Liver (tissue), 3 donors: ENCODE measurements around the gene ACSS1.

Source experiments
- EGR1 ChIP-seq, 2 donors: IDR thresholded peaks; 2 replicates each; pipeline ENCODE4 v1.6.1; 2016 to 2018; ENCODE audit warnings: antibody characterized with exemption in 2 of 2, low read depth in 2 of 2
- FOXA1 ChIP-seq: IDR thresholded peaks from 2 replicates; pipeline ENCODE4 v1.6.1; 2016; ENCODE audit warnings: antibody characterized with exemption
- JUND ChIP-seq, 2 donors: IDR thresholded peaks; 2 replicates each; pipeline ENCODE4 v1.6.1; 2016; ENCODE audit warnings: antibody characterized with exemption in 2 of 2
- RAD21 ChIP-seq, 2 donors: IDR thresholded peaks; 2 replicates each; pipeline ENCODE4 v1.6.1; 2016; ENCODE audit warnings: antibody characterized with exemption in 2 of 2, mild to moderate bottlenecking in 2 of 2
- RXRA ChIP-seq, 2 donors: IDR thresholded peaks; 2 replicates each; pipeline ENCODE4 v1.6.1; 2017 to 2018; ENCODE audit warnings: antibody characterized with exemption in 2 of 2, mild to moderate bottlenecking in 1 of 2
- SP1 ChIP-seq: IDR thresholded peaks from 2 replicates; pipeline ENCODE4 v1.6.1; 2018; ENCODE audit warnings: antibody characterized with exemption, mild to moderate bottlenecking
- TF ChIP-seq, protein P1 (sequence below): fragments of 150-350 bp; IDR thresholded peaks from 2 replicates; pipeline ENCODE4 v1.5.1; 2017; ENCODE audit warnings: improper control_type of control experiment, low read depth, low read length; ENCODE audit not compliant: missing input control
- TF ChIP-seq, protein P2 (sequence below): IDR thresholded peaks from 2 replicates; pipeline ENCODE4 v1.6.1; 2016; ENCODE audit warnings: antibody characterized with exemption, mild to moderate bottlenecking
- TF ChIP-seq, protein P3 (sequence below): IDR thresholded peaks from 2 replicates; pipeline ENCODE4 v1.6.1; 2016; ENCODE audit warnings: antibody characterized with exemption
- donor health status: healthy.
- donor health status: healthy.

DNA sequence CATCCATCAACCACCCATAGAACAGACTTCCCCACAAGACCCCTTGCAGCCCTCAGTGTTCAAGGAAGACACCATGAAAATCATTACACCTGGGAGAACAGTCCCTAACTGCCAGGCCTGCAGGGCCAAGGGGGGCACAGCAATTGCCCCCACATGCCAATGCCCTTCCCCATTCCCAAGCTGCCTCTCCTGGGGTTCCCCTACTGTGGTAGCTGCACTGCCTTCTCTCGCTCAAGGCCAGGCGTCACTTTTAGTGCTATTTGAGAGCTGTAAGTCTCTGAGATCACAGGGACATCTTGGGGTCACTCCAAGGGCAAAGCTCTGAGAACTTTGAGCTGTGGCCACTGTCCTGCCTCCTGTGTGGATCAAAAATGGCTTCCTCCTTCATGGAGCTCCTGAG lies 6.0 kb upstream of the ACSS1 start:
- TF ChIP-seq RAD21 (IDR thresholded peaks at IDR 0.05) = no peak
- TF ChIP-seq, protein P1, sequence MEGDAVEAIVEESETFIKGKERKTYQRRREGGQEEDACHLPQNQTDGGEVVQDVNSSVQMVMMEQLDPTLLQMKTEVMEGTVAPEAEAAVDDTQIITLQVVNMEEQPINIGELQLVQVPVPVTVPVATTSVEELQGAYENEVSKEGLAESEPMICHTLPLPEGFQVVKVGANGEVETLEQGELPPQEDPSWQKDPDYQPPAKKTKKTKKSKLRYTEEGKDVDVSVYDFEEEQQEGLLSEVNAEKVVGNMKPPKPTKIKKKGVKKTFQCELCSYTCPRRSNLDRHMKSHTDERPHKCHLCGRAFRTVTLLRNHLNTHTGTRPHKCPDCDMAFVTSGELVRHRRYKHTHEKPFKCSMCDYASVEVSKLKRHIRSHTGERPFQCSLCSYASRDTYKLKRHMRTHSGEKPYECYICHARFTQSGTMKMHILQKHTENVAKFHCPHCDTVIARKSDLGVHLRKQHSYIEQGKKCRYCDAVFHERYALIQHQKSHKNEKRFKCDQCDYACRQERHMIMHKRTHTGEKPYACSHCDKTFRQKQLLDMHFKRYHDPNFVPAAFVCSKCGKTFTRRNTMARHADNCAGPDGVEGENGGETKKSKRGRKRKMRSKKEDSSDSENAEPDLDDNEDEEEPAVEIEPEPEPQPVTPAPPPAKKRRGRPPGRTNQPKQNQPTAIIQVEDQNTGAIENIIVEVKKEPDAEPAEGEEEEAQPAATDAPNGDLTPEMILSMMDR = no peak
- TF ChIP-seq, protein P2, sequence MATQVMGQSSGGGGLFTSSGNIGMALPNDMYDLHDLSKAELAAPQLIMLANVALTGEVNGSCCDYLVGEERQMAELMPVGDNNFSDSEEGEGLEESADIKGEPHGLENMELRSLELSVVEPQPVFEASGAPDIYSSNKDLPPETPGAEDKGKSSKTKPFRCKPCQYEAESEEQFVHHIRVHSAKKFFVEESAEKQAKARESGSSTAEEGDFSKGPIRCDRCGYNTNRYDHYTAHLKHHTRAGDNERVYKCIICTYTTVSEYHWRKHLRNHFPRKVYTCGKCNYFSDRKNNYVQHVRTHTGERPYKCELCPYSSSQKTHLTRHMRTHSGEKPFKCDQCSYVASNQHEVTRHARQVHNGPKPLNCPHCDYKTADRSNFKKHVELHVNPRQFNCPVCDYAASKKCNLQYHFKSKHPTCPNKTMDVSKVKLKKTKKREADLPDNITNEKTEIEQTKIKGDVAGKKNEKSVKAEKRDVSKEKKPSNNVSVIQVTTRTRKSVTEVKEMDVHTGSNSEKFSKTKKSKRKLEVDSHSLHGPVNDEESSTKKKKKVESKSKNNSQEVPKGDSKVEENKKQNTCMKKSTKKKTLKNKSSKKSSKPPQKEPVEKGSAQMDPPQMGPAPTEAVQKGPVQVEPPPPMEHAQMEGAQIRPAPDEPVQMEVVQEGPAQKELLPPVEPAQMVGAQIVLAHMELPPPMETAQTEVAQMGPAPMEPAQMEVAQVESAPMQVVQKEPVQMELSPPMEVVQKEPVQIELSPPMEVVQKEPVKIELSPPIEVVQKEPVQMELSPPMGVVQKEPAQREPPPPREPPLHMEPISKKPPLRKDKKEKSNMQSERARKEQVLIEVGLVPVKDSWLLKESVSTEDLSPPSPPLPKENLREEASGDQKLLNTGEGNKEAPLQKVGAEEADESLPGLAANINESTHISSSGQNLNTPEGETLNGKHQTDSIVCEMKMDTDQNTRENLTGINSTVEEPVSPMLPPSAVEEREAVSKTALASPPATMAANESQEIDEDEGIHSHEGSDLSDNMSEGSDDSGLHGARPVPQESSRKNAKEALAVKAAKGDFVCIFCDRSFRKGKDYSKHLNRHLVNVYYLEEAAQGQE = no peak
- TF ChIP-seq JUND (IDR thresholded peaks at IDR 0.05) = no peak
- no peak for TF ChIP-seq SP1
- no peak for TF ChIP-seq EGR1 (IDR thresholded peaks at IDR 0.05; ENCODE audit: low read depth in 2 of 2)
- TF ChIP-seq, protein P3, sequence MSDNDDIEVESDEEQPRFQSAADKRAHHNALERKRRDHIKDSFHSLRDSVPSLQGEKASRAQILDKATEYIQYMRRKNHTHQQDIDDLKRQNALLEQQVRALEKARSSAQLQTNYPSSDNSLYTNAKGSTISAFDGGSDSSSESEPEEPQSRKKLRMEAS = no peak
- TF ChIP-seq RXRA (IDR thresholded peaks at IDR 0.05) = no peak
- TF ChIP-seq FOXA1 = no peak
